HG03469 (cell line): Measurements from ENCODE around the gene CCT8L2.
"Not testable (repeated sequence)": the region's sequence is repeated elsewhere in the genome, so short reads cannot be mapped to it uniquely, and the experiment has no call there.

Experiments
- ATAC-seq: cut with Tn5 transposase; IDR thresholded peaks from one replicate; pipeline ENCODE4 v1.9.1; 2021; ENCODE audit warnings: mild to moderate bottlenecking, moderate library complexity, moderate number of reproducible peaks; ENCODE audit not compliant: unreplicated experiment

The CCT8L2 gene

GRCh38 chr22:16599648-16600047, 7.0 kb upstream of the CCT8L2 start:
- not testable (repeated sequence) for ATAC-seq

GRCh38 chr22:16595251-16595650, 2.6 kb upstream of the CCT8L2 start:
- ATAC-seq, result not testable (repeated sequence)

- no peak for ATAC-seq
Measured at GRCh38 chr22:16594026-16594425, 1.4 kb upstream of the CCT8L2 start.

GRCh38 chr22:16592231-16592630, 379 bp downstream of the CCT8L2 start:
- ATAC-seq, result not testable (repeated sequence)

- ATAC-seq, result not testable (repeated sequence)
Measured at GRCh38 chr22:16591136-16591535, 1.5 kb downstream of the CCT8L2 start.

- no peak for ATAC-seq
Measured at GRCh38 chr22:16586991-16587390, 5.6 kb downstream of the CCT8L2 start.

- ATAC-seq, result no peak
Measured at GRCh38 chr22:16586170-16586569, 6.4 kb downstream of the CCT8L2 start.

- ATAC-seq, result not testable (repeated sequence)
Measured at GRCh38 chr22:16580872-16581271, 11.7 kb downstream of the CCT8L2 start.

GRCh38 chr22:16569240-16569834, 23.3 kb downstream of the CCT8L2 start:
- not testable (repeated sequence) for ATAC-seq

- no peak for ATAC-seq
Measured at GRCh38 chr22:16568425-16568758, 24.2 kb downstream of the CCT8L2 start.

- not testable (repeated sequence) for ATAC-seq
Measured at GRCh38 chr22:16567617-16568424, 24.8 kb downstream of the CCT8L2 start.

- ATAC-seq, result not testable (repeated sequence)
Measured at GRCh38 chr22:16566421-16567151, 26.0 kb downstream of the CCT8L2 start.

GRCh38 chr22:16565585-16566420, 26.8 kb downstream of the CCT8L2 start:
- ATAC-seq, result not testable (repeated sequence)

GRCh38 chr22:16564837-16565584, 27.6 kb downstream of the CCT8L2 start:
- ATAC-seq, result not testable (repeated sequence)

GRCh38 chr22:16563555-16564520, 28.8 kb downstream of the CCT8L2 start:
- ATAC-seq, result no peak

GRCh38 chr22:16562711-16563554, 29.7 kb downstream of the CCT8L2 start:
- ATAC-seq, result no peak

GRCh38 chr22:16561093-16561658, 31.4 kb downstream of the CCT8L2 start:
- ATAC-seq, result not testable (repeated sequence)

- not testable (repeated sequence) for ATAC-seq
Measured at GRCh38 chr22:16560651-16561050, 32.0 kb downstream of the CCT8L2 start.
